HG03460 (cell line): Measurements from ENCODE around the gene SPAAR.
"Not testable (repeated sequence)": the region's sequence is repeated elsewhere in the genome, so short reads cannot be mapped to it uniquely, and the experiment has no call there.

Source experiments
- ATAC-seq: cut with Tn5 transposase; IDR thresholded peaks from one replicate; pipeline ENCODE4 v1.9.1; 2021; ENCODE audit not compliant: unreplicated experiment

The SPAAR gene

GRCh38 chr9:35909274-35909673 is at the start of gene SPAAR:
TSS of gene SPAAR (plus strand) at chr9:35909490. CDS start at chr9:35910464, 974 bp downstream.
- no peak for ATAC-seq

- ATAC-seq, result no peak
These were observed 49.3 kb upstream of the SPAAR start for GRCh38 chr9:35859990-35860339.

DNA sequence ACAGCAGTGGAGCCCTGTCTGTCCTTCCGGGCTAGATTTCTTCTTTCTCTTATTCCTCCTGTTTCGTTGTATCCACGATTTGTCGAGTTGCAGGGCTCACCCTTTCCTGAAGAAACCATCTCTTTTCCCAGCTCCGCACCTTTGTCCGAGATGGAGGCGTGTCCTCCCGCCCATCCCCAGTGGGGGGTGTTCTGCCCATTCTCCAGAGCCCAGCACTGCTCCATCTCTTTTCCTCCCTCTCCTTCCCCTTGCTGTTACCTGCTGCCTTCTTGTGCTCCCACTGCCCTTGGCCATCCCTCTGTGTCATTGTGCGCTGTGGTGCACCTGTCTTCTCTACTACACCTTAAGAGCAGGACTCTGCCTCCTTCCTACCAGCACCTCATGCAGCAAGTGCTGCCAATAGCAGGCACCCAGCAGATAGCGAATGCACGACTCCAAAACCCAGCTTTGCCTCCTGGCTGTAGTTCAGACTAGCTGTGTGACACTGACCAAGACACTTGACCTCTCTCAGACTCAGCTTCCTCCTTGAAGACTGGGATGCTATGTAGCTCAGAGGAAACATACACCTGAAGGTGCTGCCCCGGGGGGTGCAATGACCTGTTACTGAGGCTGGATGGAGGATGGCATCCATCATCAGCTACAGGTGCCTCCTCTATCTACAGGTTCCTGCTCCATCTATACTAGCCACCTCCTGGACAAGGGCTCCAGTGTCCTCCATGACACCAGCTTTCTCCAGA is 48.0 kb upstream of the SPAAR start:
- ATAC-seq, result no peak

- no peak for ATAC-seq
These were observed 47.0 kb upstream of the SPAAR start for GRCh38 chr9:35862328-35862727.

DNA sequence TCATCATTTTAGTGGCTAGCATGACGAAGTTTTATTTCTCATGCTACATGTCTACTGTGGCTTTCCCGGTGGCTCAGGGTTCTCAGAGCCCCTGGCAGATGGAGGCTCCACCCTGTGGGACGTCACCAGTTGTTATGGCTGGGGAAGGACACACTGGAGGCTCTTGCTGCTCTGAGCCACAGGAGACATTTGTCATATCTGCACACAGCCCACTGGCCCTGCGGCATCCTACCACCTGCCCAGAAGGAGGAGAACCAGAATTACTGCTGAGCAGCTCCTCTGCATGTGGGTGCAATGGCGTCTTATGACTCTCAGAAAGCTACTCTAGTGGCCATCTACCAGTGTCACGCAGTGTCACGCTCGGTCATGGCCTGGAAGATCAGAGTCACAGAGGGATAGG is 45.7 kb upstream of the SPAAR start:
- no peak for ATAC-seq

DNA sequence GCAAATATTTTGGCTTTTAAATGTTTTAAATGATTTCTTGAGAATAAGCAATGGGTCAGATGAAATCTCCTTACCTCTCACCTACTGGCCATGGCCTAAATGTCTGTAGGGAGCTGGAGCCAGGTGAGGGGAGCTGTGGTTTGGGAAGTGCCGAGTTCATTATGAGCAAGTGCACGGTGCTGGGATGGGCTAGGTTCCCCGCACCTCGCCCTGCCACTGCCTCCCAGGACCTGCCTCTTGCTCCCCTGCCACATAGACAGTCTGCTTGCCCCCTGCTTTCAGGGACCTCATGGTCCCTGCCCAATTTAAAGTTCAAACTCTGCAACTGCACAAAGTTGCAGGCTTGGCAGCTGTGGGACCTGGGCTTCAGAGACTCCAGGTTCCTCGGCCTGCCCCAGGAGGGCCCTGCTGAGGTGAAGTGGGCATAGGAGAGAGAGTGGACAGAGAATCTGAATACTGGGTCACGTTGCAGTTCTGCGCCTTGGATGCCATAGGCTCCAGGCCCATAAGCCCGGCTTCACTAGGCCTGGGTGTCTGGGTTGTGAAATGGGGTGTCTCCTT is 44.5 kb upstream of the SPAAR start:
- no peak for ATAC-seq

DNA sequence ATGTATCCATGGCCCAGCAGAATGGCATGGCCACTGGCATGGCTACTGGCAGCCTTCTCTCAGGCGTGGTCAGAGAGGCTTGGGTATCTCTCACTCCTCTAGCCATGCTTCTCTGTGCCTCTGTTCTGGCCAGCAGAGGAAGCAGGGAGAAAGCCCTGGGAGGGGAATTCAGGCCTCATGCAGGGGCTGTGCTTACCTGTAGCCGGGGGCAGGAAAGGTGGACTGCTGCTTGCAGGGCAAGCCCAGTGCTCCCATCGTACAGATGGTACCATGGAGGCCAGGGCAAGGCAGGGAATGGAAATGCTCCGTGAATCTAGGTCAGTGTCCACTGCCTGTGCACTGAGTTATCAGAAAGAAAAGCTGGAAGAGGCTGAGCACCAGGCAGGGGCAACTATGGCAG is 41.8 kb upstream of the SPAAR start:
- no peak for ATAC-seq

- ATAC-seq, result no peak
These were observed 40.4 kb upstream of the SPAAR start for GRCh38 chr9:35868933-35869332.

GRCh38 chr9:35869621-35870216 is 39.6 kb upstream of the SPAAR start:
- ATAC-seq, result no peak

DNA sequence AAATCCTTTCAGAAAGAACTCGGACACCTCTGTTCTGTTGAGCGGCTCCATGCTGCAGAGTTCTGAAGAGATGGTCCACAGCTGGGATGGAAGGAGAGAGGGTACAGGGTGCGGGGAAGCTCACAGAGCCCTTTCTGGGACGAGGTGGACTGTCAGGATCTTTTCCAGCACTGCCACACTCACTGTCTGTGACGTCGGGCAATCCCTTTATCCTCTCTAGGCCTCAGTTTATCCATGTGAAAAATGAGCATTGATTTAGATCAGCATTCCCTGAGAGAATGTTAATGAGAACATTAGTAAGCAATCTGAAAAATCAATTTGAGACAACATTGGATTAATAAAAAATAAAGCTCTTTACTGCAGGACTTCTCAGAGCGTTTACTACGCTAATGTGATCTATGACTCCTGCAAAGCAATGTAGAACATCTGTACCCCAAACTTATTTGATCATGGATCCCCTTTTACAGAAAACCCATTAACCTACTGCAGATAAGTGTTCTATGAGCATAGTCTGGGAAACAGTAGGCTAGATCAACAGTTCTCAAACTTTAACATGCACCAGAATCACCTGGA is 38.9 kb upstream of the SPAAR start, which contains the start of gene OR13J1:
TSS of gene OR13J1 (minus strand) at position 51 of the 573 bp plus-strand sequence. CDS start at position 51, 0 bp downstream.
- ATAC-seq, result no peak

DNA sequence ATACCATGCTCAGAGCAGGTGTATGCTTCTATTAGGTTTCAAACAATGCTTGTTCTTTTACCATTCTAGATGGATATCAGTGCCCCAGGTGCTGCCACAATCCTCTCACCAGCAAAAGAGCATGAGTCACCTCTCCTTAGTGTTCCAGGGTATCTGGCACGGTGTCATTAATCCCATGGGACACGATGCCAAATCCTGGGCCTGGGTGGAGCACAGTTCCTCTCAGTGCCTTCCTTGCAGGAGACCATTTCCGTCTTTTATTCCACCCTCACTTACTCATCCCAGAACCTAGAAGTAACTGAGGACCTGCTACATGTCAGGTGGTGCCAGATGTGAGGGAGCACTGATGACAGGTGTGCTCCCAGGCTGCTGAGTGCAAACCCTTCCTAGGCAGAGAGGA is 37.7 kb upstream of the SPAAR start:
- ATAC-seq, result no peak

GRCh38 chr9:35872505-35872904 is 36.8 kb upstream of the SPAAR start:
- ATAC-seq, result no peak

DNA sequence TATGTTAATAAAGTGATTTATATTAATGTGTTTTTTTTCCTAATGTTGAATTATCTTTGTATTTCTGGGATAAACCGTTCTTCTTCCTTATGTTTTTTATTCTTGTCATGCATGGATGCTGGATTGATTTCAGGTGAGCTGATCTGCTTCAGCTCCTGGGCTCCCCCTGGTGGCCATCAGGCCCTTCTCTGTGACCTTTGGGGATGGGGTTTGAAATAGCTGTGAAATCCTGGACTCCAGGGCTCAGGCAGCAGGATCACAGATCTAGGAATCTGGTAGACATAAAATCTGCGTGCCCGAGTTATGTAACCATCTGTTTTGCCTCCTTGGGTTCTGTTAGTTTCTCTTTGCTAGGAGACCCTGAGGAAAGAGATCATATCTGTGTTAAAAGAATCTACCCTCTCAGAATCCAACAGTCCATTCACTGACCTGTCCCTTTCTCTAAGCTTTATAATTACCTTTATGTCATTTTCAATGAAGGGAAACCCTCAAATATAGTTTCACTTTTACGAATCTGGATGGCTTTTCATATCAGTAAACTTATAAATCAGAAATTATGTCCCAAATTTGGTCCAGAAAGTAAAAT is 26.9 kb upstream of the SPAAR start:
- ATAC-seq, result no peak

DNA sequence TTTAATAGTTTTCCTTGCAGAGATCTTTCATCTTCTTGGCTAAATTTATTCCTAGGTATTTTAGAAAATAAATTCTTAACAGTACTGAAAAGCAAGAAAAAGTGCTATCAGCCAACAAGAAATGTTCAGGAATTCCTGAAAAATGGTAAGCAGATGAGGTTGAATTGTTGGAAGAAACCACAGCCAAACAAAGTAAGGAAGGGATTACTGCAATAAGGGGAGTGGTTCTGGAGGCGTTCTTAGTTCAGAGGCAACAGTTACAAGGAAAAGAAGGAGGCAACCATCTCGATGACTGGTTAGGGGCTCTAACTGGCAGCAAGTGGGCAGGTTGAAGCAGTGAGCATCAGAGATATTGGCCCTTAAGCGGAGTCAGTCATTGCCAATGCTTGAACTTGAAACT is 26.3 kb upstream of the SPAAR start:
- no peak for ATAC-seq

DNA sequence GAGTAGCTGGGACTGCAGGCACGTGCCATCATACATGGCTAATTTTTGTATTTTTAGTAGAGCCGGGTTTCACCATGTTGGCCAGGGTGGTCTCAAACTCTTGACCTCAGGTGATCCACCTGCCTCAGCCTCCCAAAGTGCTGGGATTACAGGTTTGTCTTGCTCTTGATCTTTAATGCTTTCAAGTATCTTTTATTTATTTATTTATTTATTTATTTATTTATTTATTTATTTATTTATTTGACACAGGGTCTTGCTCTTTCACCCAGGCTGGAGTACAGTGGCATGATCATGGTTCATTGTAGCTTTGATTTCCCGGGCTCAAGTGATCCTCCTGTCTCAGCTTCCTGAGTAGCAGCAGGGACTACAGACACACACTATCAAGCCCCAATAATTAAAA is 24.4 kb upstream of the SPAAR start:
- not testable (repeated sequence) for ATAC-seq

DNA sequence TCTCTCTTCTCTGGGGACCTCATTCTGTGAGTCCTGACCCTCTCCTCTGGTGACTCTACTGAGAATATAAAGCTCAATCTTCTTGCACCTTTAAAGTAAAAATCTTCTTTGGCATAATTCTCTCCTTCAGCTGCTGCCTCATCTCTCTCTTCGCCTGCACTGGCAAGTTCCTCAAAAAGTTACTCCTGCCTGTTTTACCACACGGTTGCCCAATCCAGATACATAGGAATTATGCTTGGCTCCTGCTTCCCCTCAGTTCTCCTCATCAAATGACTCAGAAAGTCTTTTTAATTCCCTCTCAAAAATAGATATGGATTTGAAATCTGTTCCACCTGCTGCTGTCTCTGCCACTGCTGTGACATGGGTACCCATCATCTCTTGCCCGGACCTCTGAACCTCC is 17.6 kb upstream of the SPAAR start:
- no peak for ATAC-seq

DNA sequence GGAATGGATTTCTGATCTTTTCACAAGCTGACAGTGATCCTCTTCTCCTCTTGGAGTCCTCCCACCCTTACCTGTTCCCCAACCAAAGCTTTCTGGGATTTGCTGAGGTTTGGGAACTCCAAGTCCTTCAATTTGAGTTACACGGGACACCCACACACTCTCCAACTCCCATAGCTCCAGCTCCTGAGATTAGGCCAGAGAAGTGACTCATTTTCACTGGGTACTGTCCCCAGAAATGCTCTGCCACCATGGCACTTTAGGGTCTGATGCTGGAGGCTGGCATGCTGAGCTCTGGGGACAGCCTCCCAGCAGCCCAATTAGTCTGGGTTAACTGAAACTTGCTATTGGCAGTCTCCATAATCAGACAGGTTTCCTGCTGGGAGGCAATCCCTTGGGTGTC is 17.2 kb upstream of the SPAAR start:
- ATAC-seq, result no peak

GRCh38 chr9:35896570-35896969 is 12.7 kb upstream of the SPAAR start:
- ATAC-seq, result no peak

DNA sequence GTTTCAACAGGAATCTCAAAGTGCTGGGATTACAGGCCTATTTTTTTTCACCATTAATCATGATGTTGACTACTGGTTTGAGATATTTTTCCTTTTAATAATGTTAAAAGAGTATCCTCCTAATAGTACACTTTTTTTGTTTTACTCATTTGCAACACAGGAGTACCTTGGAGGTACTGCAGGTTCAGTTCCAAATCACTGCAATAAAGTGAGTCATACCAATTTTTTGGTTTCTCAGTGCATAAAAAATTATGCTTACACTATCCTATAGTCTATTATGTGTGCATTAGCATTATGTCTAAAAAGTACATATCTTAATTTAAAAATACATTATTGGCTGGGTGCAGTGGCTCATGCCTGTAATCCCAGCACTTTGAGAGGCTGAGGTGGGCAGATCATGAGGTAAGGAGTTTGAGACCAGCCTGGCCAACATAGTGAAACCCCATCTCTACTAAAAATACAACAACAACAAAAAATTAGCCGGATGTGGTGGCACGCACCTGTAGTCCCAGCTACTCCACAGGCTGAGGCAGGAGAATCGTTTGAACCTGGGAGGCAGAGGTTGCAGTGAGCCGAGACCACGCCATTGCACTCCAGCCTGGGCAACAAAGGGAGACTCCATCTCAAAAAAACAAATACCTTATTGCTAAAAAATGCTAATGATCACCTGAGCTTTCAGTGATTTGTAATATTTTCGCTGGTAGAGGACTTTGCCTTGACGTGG is 11.8 kb upstream of the SPAAR start:
- ATAC-seq, result not testable (repeated sequence)

GRCh38 chr9:35898337-35898736 is 11.0 kb upstream of the SPAAR start:
- no peak for ATAC-seq

DNA sequence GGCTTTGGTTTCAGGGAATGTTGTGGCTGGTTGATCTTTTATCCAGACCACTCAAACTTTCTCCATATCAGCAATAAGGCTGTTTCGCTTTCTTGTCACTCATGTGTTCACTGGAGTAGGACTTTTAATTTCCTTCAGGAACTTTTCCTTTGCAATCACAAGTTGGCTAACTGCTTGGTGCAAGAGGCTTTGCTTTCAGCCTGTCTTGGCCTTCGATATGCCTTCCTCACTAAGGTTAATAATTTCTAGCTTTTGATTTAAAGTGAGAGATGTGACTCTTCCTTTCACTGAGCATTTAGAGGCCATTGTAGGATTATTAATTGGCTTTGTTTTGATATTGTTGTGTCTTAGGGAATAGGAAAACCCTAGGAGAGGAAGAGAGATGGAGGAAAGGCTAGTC is 10.3 kb upstream of the SPAAR start:
- no peak for ATAC-seq
